GM19324 (cell line): Measurements from ENCODE around the gene THAP10.

Experiments used
- ATAC-seq: cut with Tn5 transposase; IDR thresholded peaks from one replicate; pipeline ENCODE4 v1.9.1; 2021; ENCODE audit warnings: mild to moderate bottlenecking, moderate library complexity; ENCODE audit not compliant: unreplicated experiment, low FRiP score

Gene THAP10

GRCh38 chr15:70854666-70854976 is 37.6 kb downstream of the THAP10 start:
- ATAC-seq: no peak

DNA sequence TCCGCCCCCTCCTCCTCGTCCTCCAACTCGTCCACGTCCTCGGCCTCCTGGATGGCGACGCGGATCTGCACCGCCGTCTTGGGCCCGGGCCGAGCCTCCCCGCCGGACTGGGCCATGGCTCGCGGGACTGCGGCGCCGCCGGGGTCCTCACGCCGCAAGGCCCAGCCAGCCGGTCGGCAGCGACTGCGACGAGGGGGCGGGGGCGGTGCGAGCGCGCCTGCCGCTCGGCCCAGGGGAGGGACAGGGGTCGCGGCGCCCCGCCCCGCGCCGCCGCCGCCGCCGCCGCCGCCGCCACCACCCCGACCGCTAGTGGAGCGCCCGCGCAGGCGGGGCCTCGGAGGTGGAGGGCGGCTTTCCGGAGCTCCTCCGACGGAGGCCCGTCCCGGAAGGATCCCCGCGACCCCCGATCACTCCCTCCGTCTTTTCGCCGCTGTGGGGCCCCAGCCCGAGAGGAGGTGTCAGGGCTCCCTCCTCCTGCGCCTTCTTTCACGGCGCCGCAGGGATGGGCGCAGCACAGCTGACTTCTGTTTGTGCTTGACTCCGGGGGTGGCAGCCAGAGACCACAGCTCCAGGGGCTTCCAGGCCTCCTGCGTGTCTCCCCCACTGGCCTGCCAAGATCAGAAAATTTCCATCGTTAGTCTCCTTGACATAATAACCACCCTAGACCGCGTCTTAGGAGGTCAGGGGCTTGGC is 38.1 kb downstream of the THAP10 start, which contains the start of gene LARP6:
Gene LARP6, minus strand, starts transcription at position 185 of the 693 bp plus-strand sequence. Its CDS starts 69 bp downstream, at position 116.
- no peak for ATAC-seq

DNA sequence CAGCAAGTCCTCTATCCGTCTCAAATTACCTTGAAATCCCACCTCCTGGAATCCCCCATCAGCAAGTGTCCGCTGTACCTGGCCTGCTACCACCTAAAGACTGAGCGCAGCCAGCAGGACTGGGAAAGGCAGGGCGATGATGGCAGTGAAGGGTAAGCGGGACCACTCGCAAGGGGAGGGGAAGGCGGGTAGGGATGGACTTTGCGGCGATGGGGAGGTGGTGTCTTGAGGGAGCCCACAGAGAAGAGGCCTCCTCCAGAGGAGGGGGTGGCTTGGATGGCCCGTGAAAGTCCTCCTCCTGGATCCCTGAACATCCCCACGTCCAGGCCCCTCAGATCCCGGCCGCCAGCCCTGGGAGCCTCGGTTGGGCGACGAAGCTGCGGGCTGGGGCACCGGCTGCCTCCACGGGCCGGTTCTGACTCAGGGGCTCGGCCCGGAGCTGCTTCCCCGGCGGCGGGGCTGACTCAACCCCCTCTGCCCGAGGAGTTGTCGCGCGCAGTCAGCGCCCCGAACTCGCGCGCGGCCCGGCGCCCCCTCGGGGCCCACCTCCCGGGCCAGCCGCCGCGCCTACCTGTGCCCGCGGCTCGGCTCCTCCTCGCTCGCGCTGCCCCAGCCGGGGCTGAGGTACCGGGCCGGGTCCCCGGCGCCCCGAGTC is 38.8 kb downstream of the THAP10 start:
- no peak for ATAC-seq

DNA sequence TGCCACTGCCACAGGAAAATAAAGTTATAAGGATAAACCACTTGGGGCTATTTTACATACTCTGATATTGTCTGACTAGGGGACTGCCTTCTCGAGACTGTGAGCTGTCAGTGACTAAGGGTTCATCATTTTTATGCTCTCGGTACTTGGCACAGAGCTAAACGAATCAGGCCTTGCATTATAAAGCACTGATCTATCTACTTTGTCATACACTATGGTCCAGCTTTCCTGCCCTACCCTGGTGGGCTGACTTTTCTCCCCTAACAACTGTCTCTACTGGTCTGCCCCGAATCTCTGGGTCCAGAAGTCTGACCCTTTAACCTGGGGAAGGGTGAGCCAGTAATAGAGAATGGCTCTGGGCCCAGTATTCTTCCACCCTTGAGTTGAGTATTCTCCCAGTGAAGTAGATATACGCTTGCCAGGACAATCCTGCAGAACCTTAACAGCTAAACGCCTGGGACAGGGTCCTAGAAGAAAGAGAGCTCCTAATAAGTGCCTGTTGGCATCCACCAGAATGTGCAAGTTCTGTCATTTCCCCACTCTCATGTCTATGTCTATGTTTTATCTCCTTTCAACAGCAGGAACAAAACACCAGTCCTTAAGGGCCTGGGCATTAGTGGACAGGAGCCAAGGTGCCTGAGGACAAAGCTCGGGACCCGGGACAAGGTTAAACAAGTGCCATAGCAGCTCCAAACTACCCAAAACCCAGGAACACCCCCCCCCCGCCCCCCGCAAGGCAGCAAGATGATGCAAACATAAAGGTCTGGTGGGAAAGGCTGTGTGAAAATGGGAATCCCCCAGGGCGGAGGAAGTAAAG is 39.5 kb downstream of the THAP10 start:
- no peak for ATAC-seq

GRCh38 chr15:70851889-70852288 is 40.3 kb downstream of the THAP10 start:
- ATAC-seq: no peak

DNA sequence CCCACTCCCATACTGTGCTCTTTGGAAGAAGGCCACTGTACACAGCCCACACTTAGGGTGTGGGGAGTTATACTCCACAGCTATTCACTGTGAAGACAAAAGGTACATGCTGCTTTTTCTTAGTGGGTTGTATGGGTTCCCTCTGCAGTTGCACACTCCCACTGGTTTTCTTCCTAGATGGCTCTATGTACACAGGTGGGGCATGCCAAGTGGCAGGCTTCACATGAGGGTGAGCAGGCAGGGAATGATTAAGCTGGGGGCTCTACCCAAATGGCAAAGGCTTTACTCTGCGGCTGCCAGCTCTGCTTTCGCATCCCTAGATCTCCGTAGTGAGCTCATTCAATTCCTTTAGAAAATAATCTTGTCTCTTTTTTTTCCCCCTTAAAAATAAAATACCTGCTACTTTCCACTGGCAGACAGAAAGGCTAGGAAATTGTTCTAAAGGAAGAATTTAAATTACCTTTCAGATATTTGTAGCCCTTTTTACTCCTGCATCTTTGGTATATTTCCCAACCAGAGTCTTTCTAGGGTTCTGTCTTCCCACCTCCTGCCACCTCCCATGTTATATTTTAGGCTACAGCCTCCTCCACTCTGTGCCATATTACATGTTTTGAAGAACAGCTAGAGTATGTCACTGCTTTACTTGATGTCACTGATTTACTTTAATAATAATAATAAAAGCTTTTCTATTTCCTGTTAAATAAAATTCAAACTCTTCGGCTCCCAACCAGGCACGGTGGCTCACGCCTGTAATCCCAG is 46.5 kb downstream of the THAP10 start:
- no peak for ATAC-seq

- no peak for ATAC-seq
Measured at GRCh38 chr15:70837476-70837875, 54.8 kb downstream of the THAP10 start.

DNA sequence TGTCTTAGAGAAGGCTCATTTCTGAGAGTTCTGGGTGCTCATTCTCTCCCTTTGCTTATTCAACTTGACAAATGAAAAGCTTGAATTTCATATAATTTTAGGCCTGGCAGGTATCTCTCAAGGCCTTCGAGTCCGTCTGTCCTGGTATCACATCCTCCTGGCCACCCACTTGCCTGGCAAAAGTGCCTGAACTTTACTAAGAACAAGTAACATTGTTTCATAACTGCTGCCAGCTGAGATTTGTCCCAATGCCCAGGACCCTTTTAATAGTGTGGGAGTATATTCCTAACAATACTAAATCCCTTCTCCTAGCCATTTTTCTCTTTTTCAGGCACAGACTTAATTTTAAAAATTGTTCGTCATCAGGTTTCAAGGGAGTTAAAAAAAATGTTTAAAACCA is 56.4 kb downstream of the THAP10 start:
- ATAC-seq: no peak

DNA sequence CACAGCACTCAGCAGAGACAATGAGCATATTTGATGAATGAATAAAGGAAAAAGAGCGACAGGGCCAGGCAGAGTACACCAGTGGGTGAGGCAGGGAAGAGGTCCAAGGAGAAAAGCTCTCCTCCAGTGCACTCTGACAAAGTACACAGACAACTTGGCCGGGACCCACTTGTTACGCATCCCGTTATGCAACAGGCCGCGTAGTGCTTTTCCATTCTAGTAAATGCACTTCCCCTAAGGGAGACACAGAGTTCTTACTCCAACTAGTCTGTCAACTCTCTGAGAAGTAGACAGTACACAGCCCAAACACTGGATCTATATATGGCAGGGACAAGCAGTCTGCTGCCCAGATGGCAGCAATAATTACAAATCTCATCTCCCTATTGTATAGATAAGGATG is 56.8 kb downstream of the THAP10 start:
- no peak for ATAC-seq

DNA sequence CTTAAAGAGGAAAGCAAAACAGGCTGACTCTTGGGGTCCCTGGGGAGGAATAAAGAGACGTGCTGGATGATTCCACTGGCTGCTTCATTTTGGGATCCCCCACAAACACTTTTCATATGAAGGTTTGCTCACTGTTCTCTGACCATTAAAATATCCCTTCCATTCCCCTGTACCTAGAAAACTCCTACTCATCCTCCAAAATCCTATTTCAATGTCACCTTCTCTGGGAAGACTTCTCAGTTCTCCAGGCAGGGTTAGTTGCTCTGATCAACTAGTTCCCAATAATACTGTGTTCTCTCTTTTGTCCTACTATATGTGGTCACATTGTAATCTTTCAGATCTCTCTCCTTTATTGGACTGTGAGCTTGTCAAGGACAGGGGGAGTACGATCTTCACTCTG is 57.2 kb downstream of the THAP10 start:
- no peak for ATAC-seq

- ATAC-seq: no peak
Measured at GRCh38 chr15:70833861-70834765, 58.1 kb downstream of the THAP10 start.

DNA sequence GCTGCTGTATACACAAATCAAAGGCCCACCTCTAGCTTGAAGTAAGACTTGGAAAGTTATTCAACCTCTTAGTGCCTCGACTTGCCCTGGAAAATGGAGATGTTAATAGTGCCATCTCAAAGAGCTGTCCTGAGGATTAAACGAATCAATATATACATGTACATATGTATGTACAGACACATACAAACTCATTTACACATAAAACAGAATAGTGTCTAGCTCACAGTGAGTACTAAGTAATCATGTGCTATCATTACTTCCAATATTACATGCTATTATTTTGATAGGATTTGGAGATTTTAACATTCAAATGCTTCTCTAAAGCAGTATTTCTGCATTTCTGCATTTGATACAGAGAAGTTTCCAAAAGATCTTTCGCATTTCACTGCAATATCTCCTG is 58.8 kb downstream of the THAP10 start:
- no peak for ATAC-seq

- ATAC-seq: no peak
Measured at GRCh38 chr15:70832176-70832575, 60.1 kb downstream of the THAP10 start.
